Neuron (in vitro differentiated cells): Measurements from ENCODE around the gene GPR35.
"Not testable (repeated sequence)": the region's sequence is repeated elsewhere in the genome, so short reads cannot be mapped to it uniquely, and the experiment has no call there.

Source experiments
- H2AFZ ChIP-seq: one replicate; pipeline ENCODE4 v1.6.1; 2013; ENCODE audit warnings: low read depth, mild to moderate bottlenecking, inconsistent platforms, low read length, moderate library complexity
- H3K27me3 ChIP-seq: one replicate; pipeline ENCODE4 v1.6.1; 2013; ENCODE audit warnings: low read length; ENCODE audit not compliant: insufficient read depth
- H3K36me3 ChIP-seq: one replicate; pipeline ENCODE4 v1.6.1; 2013; ENCODE audit warnings: low read length; ENCODE audit not compliant: insufficient read depth
- H3K4me1 ChIP-seq: one replicate; pipeline ENCODE4 v1.6.1; 2013; ENCODE audit warnings: low read length; ENCODE audit not compliant: insufficient read depth
- H3K4me3 ChIP-seq: 2 replicates; pipeline ENCODE4 v1.5.1; 2013; ENCODE audit warnings: mild to moderate bottlenecking, low read length, moderate library complexity
- H3K9me3 ChIP-seq: one replicate; pipeline ENCODE4 v1.6.1; 2013; ENCODE audit warnings: low read length

GPR35 gene

GRCh38 chr2:240645346-240645745 lies 20.1 kb downstream of the GPR35 start:
- no peak overlapping the region for H3K4me3 ChIP-seq
- no peak overlapping the region for H2AFZ ChIP-seq

GRCh38 chr2:240645801-240646175 lies 20.5 kb downstream of the GPR35 start:
- H2AFZ ChIP-seq = no peak overlapping the region
- peaks cover 35% of the 10 kb centered on the region for H3K27me3 ChIP-seq
- no peak overlapping the region for H3K4me3 ChIP-seq

More at GRCh38 chr2:240645346-240645745, 20.1 kb downstream of the GPR35 start:
- no peaks in the 10 kb centered on the region for H3K4me1 ChIP-seq
- no peaks in the 10 kb centered on the region for H3K36me3 ChIP-seq
- peaks cover 3% of the 10 kb centered on the region for H3K9me3 ChIP-seq
- peaks cover 32% of the 10 kb centered on the region for H3K27me3 ChIP-seq

GRCh38 chr2:240646176-240646899 lies 21.1 kb downstream of the GPR35 start:
- Histone ChIP-seq H3K27me3 (peaks cover 37% of the 10 kb centered on the region), H3K4me1 (no peaks in the 10 kb centered on the region), H3K9me3 (peaks cover 5% of the 10 kb centered on the region), H3K4me3 (no peak overlapping the region), H3K36me3 (no peaks in the 10 kb centered on the region), H2AFZ (no peak overlapping the region)

More at GRCh38 chr2:240645801-240646175, 20.5 kb downstream of the GPR35 start:
- H3K4me1 ChIP-seq = no peaks in the 10 kb centered on the region
- H3K36me3 ChIP-seq = no peaks in the 10 kb centered on the region
- peaks cover 3% of the 10 kb centered on the region for H3K9me3 ChIP-seq

- H3K27me3 ChIP-seq = peaks cover 37% of the 10 kb centered on the region
- H3K9me3 ChIP-seq = peaks cover 7% of the 10 kb centered on the region
- H2AFZ ChIP-seq = no peak overlapping the region
- H3K36me3 ChIP-seq = no peaks in the 10 kb centered on the region
- no peak overlapping the region for H3K4me3 ChIP-seq
- H3K4me1 ChIP-seq = no peaks in the 10 kb centered on the region
Observed at GRCh38 chr2:240646900-240647502, 21.7 kb downstream of the GPR35 start.

- Histone ChIP-seq H3K27me3 (peaks cover 37% of the 10 kb centered on the region), H3K36me3 (no peaks in the 10 kb centered on the region)
Observed at GRCh38 chr2:240647503-240648154, 22.3 kb downstream of the GPR35 start.

DNA sequence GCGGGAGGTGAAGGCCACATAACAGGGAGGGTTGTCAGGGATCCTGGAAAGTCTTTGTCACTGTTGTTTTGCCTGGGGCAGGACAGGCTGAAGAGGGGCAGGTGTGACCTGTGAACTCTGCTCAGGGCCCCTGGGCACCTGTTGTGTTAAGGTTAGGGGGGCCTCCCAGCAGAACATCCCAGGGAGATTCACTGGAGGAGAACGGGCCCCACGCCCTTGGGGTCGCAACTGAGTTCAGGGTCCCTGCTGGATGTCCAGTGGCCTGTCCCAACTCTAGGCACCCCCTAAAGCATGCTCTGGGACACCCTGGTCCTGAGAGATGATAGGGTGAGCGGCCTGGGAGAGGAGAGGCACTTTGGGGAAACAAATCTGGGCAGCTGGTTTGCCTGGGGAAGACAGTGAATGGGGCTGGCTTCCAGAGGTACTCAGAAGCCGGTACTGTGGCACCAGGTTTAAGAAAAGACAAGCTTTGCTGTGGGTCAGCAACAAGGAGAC lies 22.9 kb downstream of the GPR35 start:
- Histone ChIP-seq H3K27me3 (peaks cover 37% of the 10 kb centered on the region), H3K36me3 (no peaks in the 10 kb centered on the region), H3K4me1 (no peaks in the 10 kb centered on the region), H2AFZ (no peak overlapping the region), H3K9me3 (peaks cover 7% of the 10 kb centered on the region), H3K4me3 (no peak overlapping the region)

More at GRCh38 chr2:240647503-240648154, 22.3 kb downstream of the GPR35 start:
- Histone ChIP-seq H3K4me1 (no peaks in the 10 kb centered on the region), H3K9me3 (peaks cover 7% of the 10 kb centered on the region), H2AFZ (no peak overlapping the region), H3K4me3 (no peak overlapping the region)

DNA sequence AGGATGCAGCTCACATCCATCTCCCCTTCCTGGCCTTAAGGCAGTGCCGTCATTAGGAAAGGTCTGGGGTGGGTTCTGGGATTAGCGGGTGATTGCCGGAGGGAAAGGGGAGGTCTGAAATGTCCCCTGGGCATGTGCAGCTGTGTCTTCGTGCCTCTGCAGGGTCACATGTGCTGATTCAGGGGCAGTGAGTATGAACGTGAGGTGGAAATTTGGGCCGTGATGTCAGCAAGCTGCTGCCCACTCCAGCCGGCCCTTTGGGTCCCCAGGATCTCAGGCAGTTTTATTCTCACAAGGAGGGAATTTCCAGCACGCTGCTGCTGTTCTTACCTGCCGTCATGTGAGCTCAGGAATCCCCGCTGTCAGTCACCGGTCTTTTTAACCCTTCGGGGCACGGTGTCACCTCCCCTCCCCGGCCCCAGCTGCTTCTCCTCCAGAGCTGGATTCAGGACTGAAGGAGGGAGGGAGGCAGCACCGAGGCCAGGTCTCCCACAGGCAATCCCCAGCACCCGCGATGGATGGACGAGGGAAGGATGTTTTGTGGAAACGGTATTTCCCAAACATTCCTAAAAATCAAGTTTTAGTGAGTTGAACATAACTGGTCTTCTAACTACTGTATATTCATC lies 23.5 kb downstream of the GPR35 start:
- Histone ChIP-seq H3K4me3 (no peak overlapping the region), H3K4me1 (no peaks in the 10 kb centered on the region), H2AFZ (no peak overlapping the region), H3K36me3 (no peaks in the 10 kb centered on the region), H3K9me3 (peaks cover 7% of the 10 kb centered on the region), H3K27me3 (peaks cover 37% of the 10 kb centered on the region)

DNA sequence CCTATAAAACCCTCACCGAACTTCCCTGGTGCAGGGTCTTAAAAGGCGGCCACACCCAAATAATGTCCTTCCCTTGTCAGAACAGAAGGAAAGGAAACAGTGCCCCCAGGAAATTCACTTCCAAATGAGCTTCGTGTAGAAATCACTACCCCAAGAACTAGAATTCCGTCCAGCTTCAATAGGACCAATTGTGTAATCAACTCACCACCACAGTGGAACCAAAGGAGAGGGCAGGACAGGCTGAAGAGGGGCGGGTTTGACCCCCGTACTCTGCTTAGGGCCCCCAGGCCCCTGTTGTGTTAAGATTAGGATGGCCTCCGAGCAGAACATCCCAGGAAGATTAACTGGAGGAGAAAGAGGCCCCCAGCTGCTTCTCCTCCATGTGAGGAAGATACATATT lies 24.1 kb downstream of the GPR35 start:
- peaks cover 37% of the 10 kb centered on the region for H3K27me3 ChIP-seq

GRCh38 chr2:240650254-240650965 lies 25.1 kb downstream of the GPR35 start:
- Histone ChIP-seq H2AFZ (no peak overlapping the region), H3K9me3 (peaks cover 4% of the 10 kb centered on the region), H3K27me3 (peaks cover 37% of the 10 kb centered on the region), H3K4me1 (no peaks in the 10 kb centered on the region), H3K36me3 (no peaks in the 10 kb centered on the region), H3K4me3 (no peak overlapping the region)

More for the DNA sequence above, 24.1 kb downstream of the GPR35 start:
- H3K4me1 ChIP-seq = no peaks in the 10 kb centered on the region
- H2AFZ ChIP-seq = no peak overlapping the region
- H3K36me3 ChIP-seq = no peaks in the 10 kb centered on the region
- peaks cover 7% of the 10 kb centered on the region for H3K9me3 ChIP-seq
- H3K4me3 ChIP-seq = no peak overlapping the region

- Histone ChIP-seq H3K27me3 (peaks cover 34% of the 10 kb centered on the region), H2AFZ (no peak overlapping the region), H3K9me3 (peaks cover 4% of the 10 kb centered on the region), H3K4me1 (no peaks in the 10 kb centered on the region), H3K36me3 (no peaks in the 10 kb centered on the region), H3K4me3 (no peak overlapping the region)
Observed at GRCh38 chr2:240651185-240651584, 25.9 kb downstream of the GPR35 start.

DNA sequence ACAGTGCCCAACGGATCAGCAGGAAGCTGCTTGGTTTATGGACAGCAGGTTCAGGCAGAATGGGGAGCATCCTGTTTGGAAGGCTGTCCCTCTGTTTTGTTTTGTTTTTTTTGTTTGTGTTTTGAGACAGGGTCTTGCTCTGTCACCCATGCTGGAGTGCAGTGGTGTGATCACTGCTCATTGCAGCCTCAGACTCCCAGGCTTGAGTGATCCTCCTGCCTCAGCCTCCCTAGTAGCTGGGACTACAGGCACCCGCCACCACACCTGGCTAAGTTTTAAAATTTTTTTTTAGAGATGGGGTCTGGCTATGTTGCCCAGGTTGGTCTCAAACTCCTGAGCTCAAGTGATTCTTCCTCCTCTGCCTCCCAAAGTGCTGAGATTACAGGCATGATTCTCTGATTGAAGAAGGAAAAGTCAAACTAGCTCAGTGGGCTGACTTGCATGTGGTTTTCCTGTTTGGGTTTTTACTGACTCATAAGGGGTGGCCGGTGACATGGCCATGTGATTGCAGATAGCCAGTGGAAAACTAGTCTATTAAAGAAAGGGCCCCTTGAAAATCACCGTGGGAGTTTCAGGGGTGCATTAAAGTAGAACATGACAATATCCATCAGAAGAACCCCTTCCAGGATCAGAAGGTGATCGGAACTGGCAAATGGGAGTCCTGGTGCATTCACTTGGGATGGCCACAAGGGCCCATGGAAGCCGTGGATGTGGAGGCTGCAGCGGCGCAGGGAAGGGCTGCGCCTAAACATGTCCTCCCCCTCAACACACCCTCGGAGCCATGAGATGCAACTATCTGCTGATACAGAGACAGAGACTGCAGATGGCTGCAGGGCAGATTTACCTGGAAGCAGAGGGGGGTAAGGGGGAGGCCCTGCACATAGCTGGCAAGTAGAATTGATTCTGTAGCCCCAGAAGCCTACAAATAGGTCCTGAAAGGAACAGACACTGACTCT lies 30.9 kb downstream of the GPR35 start:
- no peaks in the 10 kb centered on the region for H3K36me3 ChIP-seq

GRCh38 chr2:240659883-240660282 lies 34.6 kb downstream of the GPR35 start:
- H3K4me1 ChIP-seq, H2AFZ ChIP-seq, H3K36me3 ChIP-seq, H3K4me3 ChIP-seq, H3K9me3 ChIP-seq, H3K27me3 ChIP-seq: not testable (repeated sequence)

More for the DNA sequence above, 30.9 kb downstream of the GPR35 start:
- Histone ChIP-seq H3K4me1 (no peaks in the 10 kb centered on the region), H2AFZ (no peak overlapping the region), H3K27me3 (peaks cover 3% of the 10 kb centered on the region), H3K4me3 (no peak overlapping the region), H3K9me3 (peaks cover 3% of the 10 kb centered on the region)
